ENCODE results near the gene SETD3. TPM values are rescaled to one million over a fixed set of nuclear protein-coding genes. Genes with fewer than 3 reads are reported as not detected.

SETD3 gene
- total RNA-seq, 1 donor from 2014 or later, result 44.3 TPM

DNA sequence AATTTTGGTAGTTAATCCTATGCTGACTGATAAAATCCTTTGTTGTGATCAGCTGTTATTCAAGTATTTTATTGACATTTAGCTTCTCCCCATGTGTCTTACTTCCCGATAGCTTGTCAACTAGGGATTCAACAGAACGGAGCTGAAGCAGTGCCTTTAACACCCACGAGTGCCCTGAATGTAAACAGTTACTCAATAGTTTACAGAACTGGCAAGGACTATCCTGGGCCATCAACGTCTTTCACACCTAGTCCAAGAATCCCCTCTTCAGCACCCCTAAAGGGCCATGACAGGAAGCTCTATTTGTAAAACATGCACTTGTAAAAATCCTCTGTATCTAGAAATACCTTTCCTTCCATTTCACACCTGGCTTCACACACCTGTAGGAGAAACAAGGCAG lies 45.3 kb downstream of the SETD3 start:
- TF ChIP-seq, protein P1, sequence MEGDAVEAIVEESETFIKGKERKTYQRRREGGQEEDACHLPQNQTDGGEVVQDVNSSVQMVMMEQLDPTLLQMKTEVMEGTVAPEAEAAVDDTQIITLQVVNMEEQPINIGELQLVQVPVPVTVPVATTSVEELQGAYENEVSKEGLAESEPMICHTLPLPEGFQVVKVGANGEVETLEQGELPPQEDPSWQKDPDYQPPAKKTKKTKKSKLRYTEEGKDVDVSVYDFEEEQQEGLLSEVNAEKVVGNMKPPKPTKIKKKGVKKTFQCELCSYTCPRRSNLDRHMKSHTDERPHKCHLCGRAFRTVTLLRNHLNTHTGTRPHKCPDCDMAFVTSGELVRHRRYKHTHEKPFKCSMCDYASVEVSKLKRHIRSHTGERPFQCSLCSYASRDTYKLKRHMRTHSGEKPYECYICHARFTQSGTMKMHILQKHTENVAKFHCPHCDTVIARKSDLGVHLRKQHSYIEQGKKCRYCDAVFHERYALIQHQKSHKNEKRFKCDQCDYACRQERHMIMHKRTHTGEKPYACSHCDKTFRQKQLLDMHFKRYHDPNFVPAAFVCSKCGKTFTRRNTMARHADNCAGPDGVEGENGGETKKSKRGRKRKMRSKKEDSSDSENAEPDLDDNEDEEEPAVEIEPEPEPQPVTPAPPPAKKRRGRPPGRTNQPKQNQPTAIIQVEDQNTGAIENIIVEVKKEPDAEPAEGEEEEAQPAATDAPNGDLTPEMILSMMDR (conservative IDR thresholded peaks at IDR 0.05; ENCODE audit: low read depth, low read length), result no peak
- DNase-seq (ENCODE audit: low read depth), result no peak
- H3K4me3 ChIP-seq (ENCODE audit: low read depth, low read length), result no peak overlapping the region

DNA sequence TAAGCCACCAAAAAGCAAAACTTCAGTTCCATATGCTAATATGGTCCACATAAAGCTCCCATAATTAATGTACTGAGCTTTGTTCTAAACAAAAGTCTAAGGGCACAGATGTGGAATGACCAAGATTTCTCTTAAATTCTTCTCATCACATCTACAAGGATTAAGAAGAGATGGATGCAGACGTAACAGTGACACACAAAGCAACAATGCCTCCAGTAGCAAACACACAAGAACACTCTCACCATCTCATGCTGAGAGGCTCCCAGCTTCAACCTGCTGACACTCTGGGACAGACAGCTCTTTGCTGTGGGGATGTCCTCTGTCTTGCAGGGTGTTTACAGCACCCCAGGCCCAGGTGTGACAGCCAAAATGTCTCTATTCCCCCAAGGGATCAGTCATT lies 48.2 kb downstream of the SETD3 start:
- no peak overlapping the region for H3K4me3 ChIP-seq (ENCODE audit: low read depth, low read length)
- no peak for DNase-seq (ENCODE audit: low read depth)
- TF ChIP-seq, protein P1 (conservative IDR thresholded peaks at IDR 0.05; ENCODE audit: low read depth, low read length), result no peak

DNA sequence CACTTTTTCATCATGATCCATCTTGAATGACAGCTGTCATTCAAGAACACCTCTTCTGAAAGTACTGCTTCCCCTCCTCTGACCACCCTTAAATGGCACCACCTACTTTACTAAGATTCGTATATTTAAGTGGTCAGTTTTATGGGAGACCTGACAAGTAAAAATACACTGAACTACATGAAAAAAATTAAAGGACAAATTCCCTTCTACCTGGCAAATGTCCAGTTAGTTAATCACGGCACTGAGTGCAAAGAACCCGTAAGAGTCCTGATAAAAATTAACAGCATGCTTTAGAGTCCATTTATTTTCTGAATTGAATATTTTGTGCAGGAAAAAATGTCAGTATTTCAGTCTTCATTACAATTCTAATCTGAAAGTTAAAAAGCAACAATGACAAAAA lies 48.7 kb downstream of the SETD3 start:
- DNase-seq (ENCODE audit: low read depth), result no peak
- TF ChIP-seq, protein P1 (conservative IDR thresholded peaks at IDR 0.05; ENCODE audit: low read depth, low read length), result no peak
- no peak overlapping the region for H3K4me3 ChIP-seq (ENCODE audit: low read depth, low read length)

DNA sequence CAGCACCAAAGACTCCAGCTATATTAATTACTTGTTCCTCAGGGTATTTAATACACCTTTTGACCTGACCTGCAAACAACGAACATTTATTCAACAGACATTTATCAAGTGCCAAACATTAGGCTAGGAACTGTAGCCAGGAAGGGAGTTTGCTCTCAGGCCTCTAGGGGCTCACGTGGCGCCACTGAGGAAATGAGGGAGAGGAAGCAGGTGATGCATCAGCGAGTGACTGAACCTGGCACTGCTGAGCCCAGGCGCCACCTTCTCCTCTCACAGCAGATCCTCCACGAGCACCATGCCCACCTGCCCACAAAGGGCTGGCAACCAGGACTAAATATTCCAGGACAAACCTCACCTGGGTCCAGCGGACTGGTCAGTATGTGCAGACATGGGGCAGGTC lies 50.2 kb downstream of the SETD3 start:
- DNase-seq (ENCODE audit: low read depth), result no peak
- TF ChIP-seq, protein P1 (conservative IDR thresholded peaks at IDR 0.05; ENCODE audit: low read depth, low read length), result peak; percentile 74
- no peak overlapping the region for H3K4me3 ChIP-seq (ENCODE audit: low read depth, low read length)

DNA sequence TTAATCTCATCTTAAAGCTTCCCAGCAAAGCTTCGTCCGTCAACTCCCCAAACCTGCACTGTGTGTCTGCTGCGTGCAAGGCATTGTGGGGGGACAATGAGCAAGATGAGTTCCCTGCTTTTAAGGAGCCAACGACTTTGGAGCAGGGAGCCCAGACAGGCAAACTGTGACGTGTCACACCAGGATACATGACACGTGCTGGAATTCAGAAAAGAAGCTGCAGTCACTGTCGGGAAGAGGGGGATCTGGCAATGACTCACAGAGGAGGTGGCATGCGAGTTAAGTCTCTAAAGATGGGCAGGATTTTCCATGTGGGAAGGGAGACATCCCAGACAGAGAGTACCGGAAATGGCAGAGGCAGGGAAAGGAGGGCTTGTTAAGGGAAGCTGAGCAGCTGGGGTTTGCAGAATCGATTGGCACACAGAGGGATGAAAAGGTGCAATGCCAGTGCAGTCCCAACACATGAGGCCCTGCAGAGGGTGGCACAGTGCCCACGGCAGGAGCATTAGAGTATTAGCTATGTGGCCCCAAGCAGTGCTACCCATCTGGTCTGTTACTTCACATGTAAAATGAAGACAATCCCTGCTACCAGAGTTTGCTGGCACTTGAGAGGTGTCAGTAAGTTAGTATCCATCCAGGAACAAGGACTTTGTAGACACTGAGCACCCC lies 52.9 kb downstream of the SETD3 start:
- DNase-seq (ENCODE audit: low read depth), result no peak
- TF ChIP-seq, protein P1 (conservative IDR thresholded peaks at IDR 0.05; ENCODE audit: low read depth, low read length), result no peak
- no peak overlapping the region for H3K4me3 ChIP-seq (ENCODE audit: low read depth, low read length)

DNA sequence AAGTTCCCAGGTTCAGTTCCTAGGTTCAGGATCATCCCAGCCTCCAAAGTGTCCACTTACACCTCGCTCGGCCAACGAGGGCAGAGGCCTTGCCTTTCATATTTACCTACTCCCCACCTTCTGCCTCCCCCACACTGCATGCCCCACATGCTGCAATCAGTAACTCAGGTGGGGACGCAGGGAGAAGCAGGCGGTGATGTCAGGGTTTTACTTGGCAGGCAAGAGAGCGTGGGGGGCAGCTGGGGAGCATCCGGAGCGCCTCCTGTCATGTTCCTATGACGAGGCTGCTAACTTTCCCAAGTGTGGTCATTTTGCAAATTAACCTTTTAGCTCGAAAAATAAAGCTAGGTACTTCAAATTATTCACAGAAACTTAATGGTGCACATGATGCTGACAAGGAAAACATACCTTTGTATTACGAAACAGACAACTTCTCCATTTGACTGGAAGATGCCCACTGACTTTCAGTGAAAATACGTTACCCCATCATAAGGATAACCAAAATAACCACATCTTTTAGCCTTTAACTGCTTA lies 53.8 kb downstream of the SETD3 start:
- TF ChIP-seq, protein P1 (conservative IDR thresholded peaks at IDR 0.05; ENCODE audit: low read depth, low read length), result no peak
- H3K4me3 ChIP-seq (ENCODE audit: low read depth, low read length), result no peak overlapping the region
- peak; percentile 61 for DNase-seq (ENCODE audit: low read depth)

DNA sequence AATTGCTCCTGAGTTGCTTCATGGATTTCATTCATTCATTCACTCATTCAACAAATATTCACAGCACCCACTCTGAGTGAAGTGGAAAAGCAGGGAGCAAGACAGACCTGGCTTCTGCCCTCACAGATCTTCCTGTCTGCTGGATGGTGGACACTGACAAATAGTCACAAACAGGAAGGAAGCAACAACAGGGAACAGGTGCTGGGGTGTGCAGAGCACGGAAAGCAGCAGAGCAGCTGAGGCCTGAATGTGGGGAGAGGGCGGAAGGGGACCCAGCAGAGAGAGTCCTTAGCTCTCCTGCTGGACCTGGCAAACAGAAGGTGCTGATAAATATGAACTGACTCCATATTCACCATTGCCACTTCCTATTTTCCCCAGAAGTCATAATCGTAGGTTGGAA lies 54.4 kb downstream of the SETD3 start:
- DNase-seq (ENCODE audit: low read depth), result no peak
- TF ChIP-seq, protein P1 (conservative IDR thresholded peaks at IDR 0.05; ENCODE audit: low read depth, low read length), result no peak

More for the DNA sequence above, 54.4 kb downstream of the SETD3 start:
- H3K4me3 ChIP-seq (ENCODE audit: low read depth, low read length), result no peak overlapping the region

Data from epithelial cell of proximal tubule (primary cell).